Measurements from ENCODE around the gene FGD5.

DNA sequence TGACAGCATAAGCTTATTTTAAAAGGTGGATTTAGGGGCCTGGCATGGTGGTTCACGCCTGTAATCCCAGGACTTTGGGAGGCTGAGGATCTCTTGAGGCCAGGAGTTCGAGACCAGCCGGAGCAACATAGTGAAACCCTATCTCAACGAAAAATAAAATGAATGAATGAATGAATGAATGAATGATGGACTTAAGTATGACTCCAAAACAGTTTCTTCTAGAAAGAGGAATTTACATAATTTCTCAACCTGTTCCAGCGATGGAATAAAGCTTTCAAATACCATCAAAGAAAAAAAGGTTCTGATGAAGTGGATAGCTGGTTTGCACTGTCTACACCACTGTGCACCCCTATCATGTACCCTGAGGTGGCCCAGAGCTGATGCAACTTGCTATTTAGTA is 108.5 kb downstream of the FGD5 start:
- TF ChIP-seq POLR2AphosphoS5 (IDR thresholded peaks at IDR 0.05; ENCODE audit: low read depth, low read length) (no peak), POLR2A (IDR thresholded peaks at IDR 0.05; ENCODE audit: low read depth, low read length) (no peak), TAF1 (IDR thresholded peaks at IDR 0.05; ENCODE audit: borderline replicate concordance, low read depth, low read length) (no peak)

All from GM12892 (cell line).